GM13976 (cell line): ENCODE data around the gene PLCH2.

Experiments used
- DNase-seq: peaks from one replicate; pipeline ENCODE4 v3.0.0; 2012; ENCODE audit warnings: low spot score
- CTCF ChIP-seq: IDR thresholded peaks from 2 replicates; pipeline ENCODE4 v1.5.1; 2012; ENCODE audit warnings: borderline replicate concordance, mild to moderate bottlenecking; ENCODE audit not compliant: insufficient read depth; ENCODE audit errors: extremely low read depth, missing control alignments, control extremely low read depth
- in situ Hi-C: fragments of 300-500 bp; cut with MboI; formaldehyde crosslinking; loops from one replicate; pipeline ENCODE4 v1.12.0; 2022; ENCODE audit warnings: low sequenced_read_pairs, mixed read lengths, inconsistent platforms; ENCODE audit not compliant: unreplicated experiment

PLCH2 gene

GRCh38 chr1:2520806-2521205, 44.7 kb downstream of the PLCH2 start:
- no peak for TF ChIP-seq CTCF
- no peak for DNase-seq
- in situ Hi-C loops: no loop called here

- TF ChIP-seq CTCF: no peak
- in situ Hi-C loops: no loop called here
- no peak for DNase-seq
These were observed 46.1 kb downstream of the PLCH2 start for GRCh38 chr1:2522230-2522629.

GRCh38 chr1:2523191-2523890, 47.3 kb downstream of the PLCH2 start:
- in situ Hi-C loops: no loop called here
- DNase-seq: no peak
- TF ChIP-seq CTCF: no peak

GRCh38 chr1:2523891-2524609, 48.0 kb downstream of the PLCH2 start:
- no peak for DNase-seq
- in situ Hi-C loops: no loop called here
- TF ChIP-seq CTCF: no peak

- DNase-seq: no peak
- no peak for TF ChIP-seq CTCF
These were observed 49.5 kb downstream of the PLCH2 start for GRCh38 chr1:2525572-2525919.

GRCh38 chr1:2525920-2526823, 50.1 kb downstream of the PLCH2 start, which contains the start of gene PANK4:
Gene PANK4, minus strand, starts transcription at chr1:2526596. Its CDS starts 9 bp downstream, at chr1:2526587.
- in situ Hi-C loops: loop anchor here (25.0 kb wide), 1 partner anchor 114 kb away; the partner anchor contains the start of gene PEX10
- DNase-seq: peak; percentile 93
- no peak for TF ChIP-seq CTCF

More at GRCh38 chr1:2525572-2525919, 49.5 kb downstream of the PLCH2 start:
- in situ Hi-C loops: loop anchor here (25.0 kb wide), 1 partner anchor 113 kb away; the partner anchor contains the start of gene PEX10
